ENCODE data around the gene SLC25A51.

GRCh38 chr9:37889536-37889935, 14.4 kb downstream of the SLC25A51 start:
- TF ChIP-seq EZH2 (IDR thresholded peaks at IDR 0.05) (no peak), POLR2AphosphoS5 (IDR thresholded peaks at IDR 0.05; ENCODE audit: borderline replicate concordance, low read depth, low read length) (no peak), FOXP2 (optimal IDR thresholded peaks at IDR 0.05; ENCODE audit: control extremely low read depth, extremely low read length, insufficient read depth) (no peak)

Measured in SK-N-MC (cell line).